Cardiac muscle cell (in vitro differentiated cells and primary cell): ENCODE data around the gene PPP2R3B. TPM values are rescaled to one million over a fixed set of nuclear protein-coding genes. Genes with fewer than 3 reads are reported as not detected.
"Not testable (repeated sequence)": the region's sequence is repeated elsewhere in the genome, so short reads cannot be mapped to it uniquely, and the experiment has no call there.

Experiments used
- DNase-seq, 2 donors: peaks; one replicate each; pipeline versions ENCODE4 v3.0.0 to v3.0.0-alpha.2; 2010 to 2017; ENCODE audit warnings: low read depth in 1 of 2, low spot score in 1 of 2
- H3K27ac ChIP-seq: fragments of 200-600 bp; sonication (generic); 2 replicates; pipeline ENCODE4 v1.5.1; 2016
- H3K27me3 ChIP-seq: fragments of 200-600 bp; sonication (generic); 2 replicates; pipeline ENCODE4 v1.6.0; 2016; ENCODE audit warnings: control low read depth
- H3K36me3 ChIP-seq: fragments of 200-600 bp; sonication (generic); 2 replicates; pipeline ENCODE4 v1.5.1; 2016; ENCODE audit warnings: control low read depth
- H3K4me1 ChIP-seq: fragments of 200-600 bp; sonication (generic); 2 replicates; pipeline ENCODE4 v1.8.1; 2017; ENCODE audit warnings: low read depth, mild to moderate bottlenecking, mixed run types
- H3K4me3 ChIP-seq: fragments of 200-600 bp; sonication (generic); 2 replicates; pipeline ENCODE4 v1.5.1; 2016; ENCODE audit warnings: mild to moderate bottlenecking
- H3K9me3 ChIP-seq: fragments of 200-600 bp; sonication (generic); 2 replicates; pipeline ENCODE4 v1.5.1; 2017; ENCODE audit warnings: low read depth, mild to moderate bottlenecking, control low read depth
- CTCF ChIP-seq: IDR thresholded peaks from 2 replicates; pipeline ENCODE4 v1.5.1; 2012; ENCODE audit warnings: low read depth, mild to moderate bottlenecking, low read length
- polyA plus RNA-seq: library from polyadenylated mRNA; unstranded; fragments of >200 nt; fragmentation: Nextera tagmentation; extraction: Ambion mirVana; gene quantifications from 2 replicates; pipeline ENCODE4 v1.2.1, GENCODE V29; 2016
- total RNA-seq: library from RNA; depleted of rRNA; stranded (reverse); fragments of >200 nt; gene quantifications from 2 replicates; pipeline ENCODE4 v1.2.3, GENCODE V29; 2016

The PPP2R3B gene
- 119 and 142 TPM in 2 replicates for total RNA-seq
- polyA plus RNA-seq: 155 and 200 TPM in 2 replicates

GRCh38 chrX:386768-387575, at the start of gene PPP2R3B:
PPP2R3B (minus strand) TSS chrX:386907; CDS start chrX:386691, 216 bp downstream.
- Histone ChIP-seq H3K27me3 (no peaks in the 10 kb centered on the region), H3K4me1 (peaks cover 5% of the 10 kb centered on the region), H3K27ac (peak within 1 kb of the TSS; percentile 99), H3K36me3 (no peaks in the 10 kb centered on the region), H3K4me3 (peak within 1 kb of the TSS; percentile 74), H3K9me3 (no peaks in the 10 kb centered on the region)
- no peak for TF ChIP-seq CTCF
- DNase-seq: peak; percentile 98 to 99

GRCh38 chrX:435536-436122, 48.9 kb upstream of the PPP2R3B start:
- Histone ChIP-seq H3K4me1 (no peaks in the 10 kb centered on the region), H3K27ac (no peak overlapping the region), H3K27me3 (no peaks in the 10 kb centered on the region), H3K9me3 (no peaks in the 10 kb centered on the region), H3K36me3 (no peaks in the 10 kb centered on the region), H3K4me3 (no peak overlapping the region)
- no peak for DNase-seq
- no peak for TF ChIP-seq CTCF

GRCh38 chrX:434946-435345, 48.2 kb upstream of the PPP2R3B start:
- Histone ChIP-seq H3K4me3 (no peak overlapping the region), H3K36me3 (no peaks in the 10 kb centered on the region), H3K9me3 (no peaks in the 10 kb centered on the region), H3K27me3 (no peaks in the 10 kb centered on the region), H3K4me1 (no peaks in the 10 kb centered on the region), H3K27ac (no peak overlapping the region)
- DNase-seq: no peak
- TF ChIP-seq CTCF: no peak

GRCh38 chrX:433771-434170, 47.1 kb upstream of the PPP2R3B start:
- Histone ChIP-seq H3K27me3 (peaks cover under 1% of the 10 kb centered on the region), H3K36me3 (no peaks in the 10 kb centered on the region), H3K4me3 (no peak overlapping the region), H3K27ac (no peak overlapping the region), H3K4me1 (no peaks in the 10 kb centered on the region), H3K9me3 (no peaks in the 10 kb centered on the region)
- no peak for TF ChIP-seq CTCF
- no peak for DNase-seq

GRCh38 chrX:432666-433065, 46.0 kb upstream of the PPP2R3B start:
- not testable (repeated sequence) for H3K27ac ChIP-seq, H3K4me3 ChIP-seq, H3K4me1 ChIP-seq, H3K36me3 ChIP-seq, H3K9me3 ChIP-seq, DNase-seq
- H3K27me3 ChIP-seq: peaks cover 11% of the 10 kb centered on the region

- Histone ChIP-seq H3K9me3 (no peaks in the 10 kb centered on the region), H3K27me3 (peaks cover 11% of the 10 kb centered on the region), H3K27ac (no peak overlapping the region), H3K4me3 (no peak overlapping the region), H3K36me3 (no peaks in the 10 kb centered on the region), H3K4me1 (no peaks in the 10 kb centered on the region)
- DNase-seq: no peak
- no peak for TF ChIP-seq CTCF
Measured at GRCh38 chrX:431492-432111, 44.9 kb upstream of the PPP2R3B start.
